ENCODE results near the gene CLCN7. TPM values are rescaled to one million over a fixed set of nuclear protein-coding genes. Genes with fewer than 3 reads are reported as not detected.
"Not testable (repeated sequence)": the region's sequence is repeated elsewhere in the genome, so short reads cannot be mapped to it uniquely, and the experiment has no call there.

The CLCN7 gene
- total RNA-seq, 3 donors from 2014 or later = 59.3 to 98.1 (median 59.8) TPM

DNA sequence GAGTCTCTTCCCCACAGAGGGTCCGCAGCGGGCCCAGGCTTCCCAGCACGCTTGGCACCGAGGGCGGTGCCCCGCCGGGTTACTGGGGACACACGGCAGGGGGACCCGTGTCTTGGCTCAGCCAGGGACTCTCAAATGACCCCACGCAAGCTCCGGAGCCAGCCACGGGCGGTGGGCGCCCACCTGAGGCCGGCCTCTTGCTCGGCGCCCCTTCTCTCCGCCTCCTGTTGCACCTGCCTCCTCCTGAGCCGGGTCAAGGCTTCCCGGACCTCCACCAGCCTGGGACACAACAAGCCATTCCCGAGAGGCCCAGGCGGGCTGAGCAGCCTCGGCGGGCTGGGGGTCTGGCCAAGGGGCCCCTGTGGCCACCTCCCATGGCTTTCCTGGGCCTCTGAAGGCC is 32.1 kb downstream of the CLCN7 start:
- H3K4me3 ChIP-seq = no peak overlapping the region
- TF ChIP-seq, protein P1, sequence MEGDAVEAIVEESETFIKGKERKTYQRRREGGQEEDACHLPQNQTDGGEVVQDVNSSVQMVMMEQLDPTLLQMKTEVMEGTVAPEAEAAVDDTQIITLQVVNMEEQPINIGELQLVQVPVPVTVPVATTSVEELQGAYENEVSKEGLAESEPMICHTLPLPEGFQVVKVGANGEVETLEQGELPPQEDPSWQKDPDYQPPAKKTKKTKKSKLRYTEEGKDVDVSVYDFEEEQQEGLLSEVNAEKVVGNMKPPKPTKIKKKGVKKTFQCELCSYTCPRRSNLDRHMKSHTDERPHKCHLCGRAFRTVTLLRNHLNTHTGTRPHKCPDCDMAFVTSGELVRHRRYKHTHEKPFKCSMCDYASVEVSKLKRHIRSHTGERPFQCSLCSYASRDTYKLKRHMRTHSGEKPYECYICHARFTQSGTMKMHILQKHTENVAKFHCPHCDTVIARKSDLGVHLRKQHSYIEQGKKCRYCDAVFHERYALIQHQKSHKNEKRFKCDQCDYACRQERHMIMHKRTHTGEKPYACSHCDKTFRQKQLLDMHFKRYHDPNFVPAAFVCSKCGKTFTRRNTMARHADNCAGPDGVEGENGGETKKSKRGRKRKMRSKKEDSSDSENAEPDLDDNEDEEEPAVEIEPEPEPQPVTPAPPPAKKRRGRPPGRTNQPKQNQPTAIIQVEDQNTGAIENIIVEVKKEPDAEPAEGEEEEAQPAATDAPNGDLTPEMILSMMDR (IDR thresholded peaks at IDR 0.05) = no peak
- no peaks in the 10 kb centered on the region for H3K4me1 ChIP-seq (ENCODE audit: low read depth)
- ATAC-seq (no peak), DNase-seq (no peak)
- intact Hi-C loops (cut with DNase I, micrococcal nuclease) = no loop called here
- H3K36me3 ChIP-seq (ENCODE audit: low read depth) = peaks cover 1% of the 10 kb centered on the region
- H3K9me3 ChIP-seq = no peaks in the 10 kb centered on the region

DNA sequence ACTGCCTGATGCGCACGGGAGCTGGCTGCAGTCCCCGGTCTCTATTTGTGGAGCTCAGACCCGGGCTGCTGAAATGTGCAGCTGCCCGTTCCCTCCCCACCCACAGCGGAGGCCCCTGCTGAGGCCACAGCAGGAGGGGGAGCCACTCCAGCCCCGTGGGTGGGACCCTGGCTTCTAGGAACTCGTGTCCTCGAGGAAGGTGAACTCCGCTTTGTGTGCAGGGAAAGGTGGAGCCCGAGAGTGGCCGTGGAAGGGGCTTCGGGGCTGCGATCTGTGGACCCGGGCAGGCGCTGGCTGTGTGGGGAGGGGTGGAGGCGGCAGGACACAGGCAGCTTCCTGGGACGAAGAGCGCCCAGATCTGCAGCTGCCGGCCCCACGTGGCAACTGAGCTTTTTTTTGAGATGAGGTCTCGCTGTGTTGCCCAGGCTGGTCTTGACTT is 33.4 kb downstream of the CLCN7 start:
- DNase-seq (no peak), ATAC-seq (no peak)
- intact Hi-C loops (cut with DNase I, micrococcal nuclease) = no loop called here
- no peaks in the 10 kb centered on the region for H3K9me3 ChIP-seq
- H3K4me3 ChIP-seq = no peak overlapping the region
- no peaks in the 10 kb centered on the region for H3K4me1 ChIP-seq (ENCODE audit: low read depth)
- TF ChIP-seq, protein P1 (IDR thresholded peaks at IDR 0.05) = no peak
- no peaks in the 10 kb centered on the region for H3K36me3 ChIP-seq (ENCODE audit: low read depth)

- ATAC-seq; H3K4me3 ChIP-seq; intact Hi-C loops (cut with DNase I, micrococcal nuclease); H3K4me1 ChIP-seq (ENCODE audit: low read depth); DNase-seq; H3K36me3 ChIP-seq (ENCODE audit: low read depth); H3K9me3 ChIP-seq: not testable (repeated sequence)
These were observed 35.1 kb downstream of the CLCN7 start for GRCh38 chr16:1439699-1440074.

DNA sequence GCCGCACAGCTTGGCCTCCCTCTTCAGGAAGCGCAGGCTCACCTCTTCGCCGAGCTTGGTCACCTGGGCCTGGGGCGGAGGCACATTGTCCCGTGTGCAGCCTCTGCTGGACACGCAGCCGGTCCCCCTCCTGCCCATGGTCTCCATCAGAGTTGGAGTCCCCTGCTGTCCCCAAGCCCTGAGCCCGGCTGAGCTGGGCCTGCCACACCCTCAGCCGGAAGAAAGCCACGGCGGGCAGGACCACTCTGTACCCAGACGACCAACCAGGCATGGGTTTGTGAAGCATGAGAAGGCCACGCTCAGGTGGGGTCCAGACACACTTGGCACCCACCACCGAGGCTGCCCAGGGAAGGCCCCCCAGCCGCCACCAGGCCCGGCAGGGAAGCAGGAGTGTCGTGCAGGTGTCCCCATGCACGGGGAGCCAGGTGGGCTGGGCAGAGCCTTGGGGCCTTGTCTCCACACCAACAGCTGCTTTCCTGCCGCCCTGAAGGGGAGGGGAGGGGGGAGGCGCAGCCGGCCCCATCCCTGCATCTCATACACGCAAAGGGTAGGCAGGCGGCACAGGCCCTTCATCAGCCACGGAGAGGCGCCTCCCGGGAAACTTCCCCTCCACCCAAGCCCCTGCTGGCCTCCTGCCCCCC is 35.6 kb downstream of the CLCN7 start:
- TF ChIP-seq, protein P1 (IDR thresholded peaks at IDR 0.05) = no peak
- H3K36me3 ChIP-seq (ENCODE audit: low read depth) = no peaks in the 10 kb centered on the region
- ATAC-seq (no peak), DNase-seq (no peak)
- H3K4me3 ChIP-seq = no peak overlapping the region
- intact Hi-C loops (cut with DNase I, micrococcal nuclease) = no loop called here
- no peaks in the 10 kb centered on the region for H3K4me1 ChIP-seq (ENCODE audit: low read depth)
- no peaks in the 10 kb centered on the region for H3K9me3 ChIP-seq

DNA sequence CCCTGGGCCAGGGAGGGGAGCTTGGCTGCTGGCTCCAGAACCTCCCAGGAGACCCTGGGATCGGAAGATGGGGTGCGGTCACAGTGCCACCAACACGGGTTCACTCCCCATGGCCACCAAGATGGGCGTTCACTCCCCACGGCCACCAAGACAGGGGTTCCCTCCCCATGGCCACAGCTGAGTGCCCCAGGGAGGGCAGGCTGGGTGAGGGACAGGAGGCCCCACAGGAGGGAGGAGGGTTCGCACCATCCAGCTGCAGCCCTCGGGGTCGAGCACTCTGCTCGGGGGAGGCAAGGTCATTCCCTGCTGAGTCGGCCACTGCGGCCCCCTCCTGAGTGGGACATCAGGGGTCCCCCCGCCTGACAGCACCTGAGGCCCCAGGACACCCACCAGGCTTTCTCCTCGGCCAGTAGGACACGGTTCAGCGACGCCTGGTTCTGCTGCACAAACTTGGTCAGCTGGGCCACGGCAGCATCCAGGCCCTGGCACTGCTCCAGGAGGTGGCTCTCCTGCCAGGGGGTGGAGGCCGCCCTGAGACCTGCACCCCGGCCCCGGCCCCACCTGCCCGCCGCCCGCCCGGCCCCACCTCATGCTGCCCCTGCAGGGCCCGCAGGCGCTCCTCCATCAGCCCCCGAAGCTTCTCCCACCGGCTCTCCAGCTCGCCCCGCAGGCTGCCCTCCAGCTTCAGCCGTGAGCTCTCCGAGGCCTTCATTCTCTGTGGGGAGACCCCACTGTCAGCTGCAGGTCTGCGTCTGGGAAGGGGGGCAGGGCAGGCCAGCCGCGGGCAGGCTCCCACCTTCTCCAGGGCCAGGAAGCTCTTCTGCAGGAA is 36.4 kb downstream of the CLCN7 start:
- H3K4me3 ChIP-seq = no peak overlapping the region
- ATAC-seq (no peak), DNase-seq (no peak)
- no peaks in the 10 kb centered on the region for H3K9me3 ChIP-seq
- H3K36me3 ChIP-seq (ENCODE audit: low read depth) = no peaks in the 10 kb centered on the region
- TF ChIP-seq, protein P1 (IDR thresholded peaks at IDR 0.05) = no peak
- intact Hi-C loops (cut with DNase I, micrococcal nuclease) = no loop called here
- no peaks in the 10 kb centered on the region for H3K4me1 ChIP-seq (ENCODE audit: low read depth)

GRCh38 chr16:1437606-1438005 is 37.2 kb downstream of the CLCN7 start:
- ATAC-seq (no peak), DNase-seq (no peak)
- no peaks in the 10 kb centered on the region for H3K36me3 ChIP-seq (ENCODE audit: low read depth)

More at GRCh38 chr16:1437606-1438005, 37.2 kb downstream of the CLCN7 start:
- intact Hi-C loops (cut with DNase I, micrococcal nuclease) = no loop called here
- H3K4me1 ChIP-seq (ENCODE audit: low read depth) = no peaks in the 10 kb centered on the region
- H3K9me3 ChIP-seq = no peaks in the 10 kb centered on the region
- H3K4me3 ChIP-seq = no peak overlapping the region
- TF ChIP-seq, protein P1 (IDR thresholded peaks at IDR 0.05) = no peak

Measured in mucosa of descending colon (tissue), 3 donors.